HepG2 (cell line): Measurements from ENCODE around the gene PRRC2A. TPM values are rescaled to one million over a fixed set of nuclear protein-coding genes. Genes with fewer than 3 reads are reported as not detected.

Experiments used
- ATAC-seq: fragments of 200-7000 bp; cut with Tn5 transposase; 3 replicates; pipeline ENCODE4 v1.9.1; 2020; ENCODE audit warnings: mild to moderate bottlenecking, moderate library complexity
- BruUV-seq: library from RNA; stranded (reverse); fragments of 400-500 nt; replicated peaks from 2 replicates; lab custom pipeline; 2021; lab: Mats Ljungman, UMichigan
- CTCF ChIA-PET: fragments of 300-600 bp; formaldehyde crosslinking; extraction: SDS; loops from one replicate; lab custom pipeline; 2021; ENCODE audit warnings: low total read pairs, inconsistent platforms, low intra/inter-chr PET ratio; lab: Yijun Ruan, JAX
- POLR2A ChIA-PET: fragments of 350-600 bp; sonication (Branson Sonifier 250); formaldehyde crosslinking; loops from one replicate; lab custom pipeline; 2020; ENCODE audit warnings: antibody characterized with exemption, inconsistent platforms; lab: Yijun Ruan, JAX
- DNase-seq: peaks from one replicate; pipeline ENCODE4 v3.0.0-alpha.2; 2015; ENCODE audit warnings: low spot score
- FAIRE-seq: peaks from 3 replicates; lab custom pipeline; 2011; peaks lifted over from hg19 to GRCh38; lab: Jason Lieb, UNC
- H2AFZ ChIP-seq: one replicate; pipeline ENCODE4 v1.6.1; 2011; ENCODE audit warnings: low read length, inconsistent platforms
- H3K27ac ChIP-seq: fragments of 300-600 bp; 3 replicates; pipeline ENCODE4 v1.8.0; 2011; ENCODE audit warnings: mixed run types, mild to moderate bottlenecking, mixed read lengths, low read length, inconsistent platforms; ENCODE audit not compliant: insufficient read depth; ENCODE audit errors: extremely low read length
- H3K27me3 ChIP-seq, 2 experiments: fragments of 200-600 bp in 1 of 2; 2 replicates in 1 of 2; 3 replicates in 1 of 2; pipeline versions ENCODE4 v1.6.0 to v1.8.0; 2011; ENCODE audit warnings: low read length in 2 of 2, mild to moderate bottlenecking in 2 of 2, moderate library complexity in 2 of 2, inconsistent platforms in 1 of 2; ENCODE audit not compliant: insufficient read depth in 2 of 2, control insufficient read depth in 1 of 2
- H3K36me3 ChIP-seq, 2 experiments: fragments of 200-600 bp in 1 of 2; replicated peaks in 1 of 2; 2 replicates in 1 of 2; 3 replicates in 1 of 2; pipeline versions ENCODE4 v1.5.1 to v1.8.0; 2011; ENCODE audit warnings: low read length in 2 of 2, inconsistent platforms in 1 of 2; ENCODE audit not compliant: insufficient read depth in 2 of 2, control insufficient read depth in 1 of 2
- H3K4me1 ChIP-seq: 2 replicates; pipeline ENCODE4 v1.5.1; 2012; ENCODE audit warnings: low read length, inconsistent platforms; ENCODE audit not compliant: insufficient read depth
- H3K4me2 ChIP-seq: 2 replicates; pipeline ENCODE4 v1.6.0; 2011; ENCODE audit warnings: low read depth, low read length, inconsistent platforms
- H3K4me3 ChIP-seq, 3 experiments: fragments of 200-600 bp in 1 of 3; sonication (generic), shearing (Covaris generic) in 1 of 3; replicated peaks in 1 of 3; 2 replicates each; pipeline ENCODE4 v1.5.1; 2011 to 2016; ENCODE audit warnings: low read length in 3 of 3, inconsistent platforms in 2 of 3, low read depth in 2 of 3, mild to moderate bottlenecking in 2 of 3, control low read depth in 1 of 3, mixed read lengths in 1 of 3; ENCODE audit not compliant: insufficient read depth in 1 of 3
- H3K79me2 ChIP-seq: one replicate; pipeline ENCODE4 v1.6.1; 2011; ENCODE audit warnings: low read length, inconsistent platforms; ENCODE audit not compliant: insufficient read depth
- H3K9ac ChIP-seq: 2 replicates; pipeline ENCODE4 v1.6.0; 2011; ENCODE audit warnings: mild to moderate bottlenecking, low read depth, low read length, inconsistent platforms; ENCODE audit not compliant: insufficient read depth
- H3K9me3 ChIP-seq: 2 replicates; pipeline ENCODE4 v1.5.1; 2012; ENCODE audit warnings: mild to moderate bottlenecking, low read length
- H4K20me1 ChIP-seq: 2 replicates; pipeline ENCODE4 v1.6.0; 2011; ENCODE audit warnings: inconsistent platforms, mild to moderate bottlenecking, low read length, moderate library complexity; ENCODE audit not compliant: insufficient read depth
- ARNTL ChIP-seq: sonication (generic); formaldehyde crosslinking; IDR thresholded peaks from 2 replicates; pipeline ENCODE4 v1.4.0; 2020; ENCODE audit warnings: mild to moderate bottlenecking, missing genetic modification reagents
- BRD4 ChIP-seq: sonication (generic); formaldehyde crosslinking; IDR thresholded peaks from 2 replicates; pipeline ENCODE4 v1.4.0; 2020; ENCODE audit warnings: missing genetic modification reagents
- ELK4 ChIP-seq: sonication (generic); formaldehyde crosslinking; IDR thresholded peaks from 2 replicates; pipeline ENCODE4 v1.9.0; 2021; ENCODE audit warnings: missing genetic modification reagents, borderline replicate concordance
- GZF1 ChIP-seq: sonication (generic); formaldehyde crosslinking; IDR thresholded peaks from 2 replicates; pipeline ENCODE4 v1.5.1; 2020; ENCODE audit warnings: mild to moderate bottlenecking, missing genetic modification reagents
- IKZF5 ChIP-seq: IDR thresholded peaks from 2 replicates; pipeline ENCODE4 v1.6.1; 2018; ENCODE audit warnings: missing genetic modification reagents, mild to moderate bottlenecking, missing compliant biosample characterization
- KLF15 ChIP-seq: sonication (generic); formaldehyde crosslinking; IDR thresholded peaks from 2 replicates; pipeline ENCODE4 v1.8.1; 2023; ENCODE audit warnings: borderline replicate concordance, mild to moderate bottlenecking, inconsistent platforms, missing genetic modification reagents, mixed read lengths
- KLF6 ChIP-seq: IDR thresholded peaks from 2 replicates; pipeline ENCODE4 v1.8.0; 2016; ENCODE audit warnings: missing biosample characterization, missing genetic modification reagents
- MXI1 ChIP-seq: IDR thresholded peaks from 3 replicates; pipeline ENCODE4 v1.6.1; 2012; ENCODE audit warnings: low read depth, low read length, inconsistent platforms, borderline replicate concordance
- PITX1 ChIP-seq: sonication (generic); formaldehyde crosslinking; IDR thresholded peaks from 2 replicates; pipeline ENCODE4 v1.5.1; 2020; ENCODE audit warnings: mild to moderate bottlenecking, missing genetic modification reagents
- SPEN ChIP-seq: sonication (generic); formaldehyde crosslinking; IDR thresholded peaks from 2 replicates; pipeline ENCODE4 v1.5.1; 2020; ENCODE audit warnings: low read depth, mild to moderate bottlenecking, missing genetic modification reagents
- SSRP1 ChIP-seq: IDR thresholded peaks from 2 replicates; pipeline ENCODE4 v1.6.1; 2016; ENCODE audit warnings: control low read depth
- YEATS2 ChIP-seq: sonication (generic); formaldehyde crosslinking; IDR thresholded peaks from 2 replicates; pipeline ENCODE4 v1.4.0; 2020; ENCODE audit warnings: missing genetic modification reagents, borderline replicate concordance
- ZBTB25 ChIP-seq: IDR thresholded peaks from 2 replicates; pipeline ENCODE4 v1.6.1; 2018; ENCODE audit warnings: missing genetic modification reagents
- ZBTB3 ChIP-seq: sonication (generic); formaldehyde crosslinking; IDR thresholded peaks from 2 replicates; pipeline ENCODE4 v1.4.0; 2020; ENCODE audit warnings: low read depth, mild to moderate bottlenecking, moderate library complexity, missing genetic modification reagents, borderline replicate concordance
- ZNF263 ChIP-seq: sonication (generic); formaldehyde crosslinking; IDR thresholded peaks from 2 replicates; pipeline ENCODE4 v1.4.0; 2020; ENCODE audit warnings: missing genetic modification reagents
- ZNF44 ChIP-seq: sonication (generic); formaldehyde crosslinking; IDR thresholded peaks from 2 replicates; pipeline ENCODE4 v1.5.1; 2020; ENCODE audit warnings: mild to moderate bottlenecking, missing genetic modification reagents
- ZNF556 ChIP-seq: sonication (generic); formaldehyde crosslinking; IDR thresholded peaks from 2 replicates; pipeline ENCODE4 v1.4.0; 2020; ENCODE audit warnings: mild to moderate bottlenecking, missing genetic modification reagents, borderline replicate concordance
- ZNF557 ChIP-seq: sonication (generic); formaldehyde crosslinking; IDR thresholded peaks from 2 replicates; pipeline ENCODE4 v1.4.0; 2020; ENCODE audit warnings: missing genetic modification reagents
- ZNF672 ChIP-seq: sonication (generic); formaldehyde crosslinking; IDR thresholded peaks from 2 replicates; pipeline ENCODE4 v1.8.1; 2022; ENCODE audit warnings: missing genetic modification reagents
- ZSCAN20 ChIP-seq: sonication (generic); formaldehyde crosslinking; IDR thresholded peaks from 2 replicates; pipeline ENCODE4 v1.4.0; 2020; ENCODE audit warnings: missing genetic modification reagents, mild to moderate bottlenecking, borderline replicate concordance
- ZSCAN9 ChIP-seq: IDR thresholded peaks from 2 replicates; pipeline ENCODE4 v1.6.1; 2016; ENCODE audit warnings: borderline replicate concordance
- WGBS: methylation state at CpG from one replicate; pipeline ENCODE4 v1.1.6; 2017; ENCODE audit warnings: low lambda C conversion rate; 5-methylcytosine and 5-hydroxymethylcytosine counted together
- in situ Hi-C: cut with HindIII; loops from 2 replicates; pipeline ENCODE4 v1.10.0; 2017; ENCODE audit warnings: low pct_unique_long_range_greater_than_20kb; ENCODE audit not compliant: extremely low pct_ligation_motif_present
- intact Hi-C: fragments of 100-400 bp; cut with micrococcal nuclease; formaldehyde crosslinking; loops from one replicate; pipeline ENCODE4 v1.10.0; 2022; ENCODE audit not compliant: unreplicated experiment
- polyA plus RNA-seq, 8 experiments: library from polyadenylated mRNA; depleted of rRNA in 3 of 8; stranded (reverse) in 7 of 8; unstranded in 1 of 8; fragments of >200 nt; fragmentation: Illumina TruSeq in 4 of 8; extraction: Trizol in 4 of 8; gene quantifications; 2 replicates each; pipeline versions ENCODE4 v1.2.1 to v1.2.3, GENCODE V29; 2011 to 2016; ENCODE audit warnings: low read depth in 4 of 8, missing spikeins in 1 of 8, mixed read lengths in 1 of 8; ENCODE audit not compliant: insufficient read depth in 1 of 8
- total RNA-seq, 5 experiments: library from RNA; depleted of rRNA; stranded (reverse); fragments of >200 nt; fragmentation: Illumina TruSeq; extraction: Trizol; gene quantifications; 2 replicates each; pipeline ENCODE4 v1.2.3, GENCODE V29; 2016; ENCODE audit warnings: low read depth in 1 of 5
- TF ChIP-seq, protein P1 (sequence below): sonication (generic); formaldehyde crosslinking; IDR thresholded peaks from 2 replicates; pipeline ENCODE4 v1.8.1; 2023; ENCODE audit warnings: missing genetic modification reagents, mild to moderate bottlenecking, borderline replicate concordance

The PRRC2A gene
- total and polyA plus RNA-seq, 2 of the 13 experiments (the other 11 are each of a cell fraction or from before 2014, with no cell fraction given): 38.9 to 47.4 TPM

GRCh38 chr6:31581434-31582229 is 38.9 kb upstream of the PRRC2A start:
- in situ Hi-C loops (no loop called here), intact Hi-C loops (loop anchor here (1.0 to 5.0 kb wide), 3 partner anchors 17 to 34 kb away; partner anchors contain the start of genes ATP6V1G2 and NFKBIL1)
- H3K27me3 ChIP-seq: peaks cover 8 to 64% of the 10 kb centered on the region in 2 experiments; a peak in 4 of 5 replicates
- POLR2A ChIA-PET: interaction anchor here (1.2 to 2.8 kb wide), 3 partner anchors 17 to 52 kb away, joined by 3 to 15 read pairs (median 8); partner anchors contain the start of gene DDX39B
- peaks cover 25% of the 10 kb centered on the region for H3K4me1 ChIP-seq
- ATAC-seq: peak; percentile 26
- CTCF ChIA-PET: interaction anchor here (1.1 to 3.2 kb wide), 5 partner anchors 15 to 1215 kb away, joined by 3 to 35 read pairs (median 5); partner anchors contain the start of gene NFKBIL1
- no peaks in the 10 kb centered on the region for H3K36me3 ChIP-seq
- 7% methylated on average over 21 of the region's 21 CpGs for WGBS
- no peaks in the 10 kb centered on the region for H3K9me3 ChIP-seq
- H3K4me2 ChIP-seq: peak overlapping the region; percentile 99
- FAIRE-seq: no peak
- H3K4me3 ChIP-seq: peak overlapping the region; percentile 67 to 88 (median 78)
- H4K20me1 ChIP-seq: no peaks in the 10 kb centered on the region
- no peak overlapping the region for H3K27ac ChIP-seq
- no peak for DNase-seq
- peak overlapping the region; percentile 65 for H3K9ac ChIP-seq
- peak overlapping the region; percentile 64 for H2AFZ ChIP-seq
- H3K79me2 ChIP-seq: no peaks in the 10 kb centered on the region
- BruUV-seq: no TSS peak
- TF ChIP-seq ELK4 (CRISPR knock-in tag): no peak
- no peak for TF ChIP-seq ZNF556
- TF ChIP-seq ZSCAN9 (CRISPR knock-in tag): no peak
- TF ChIP-seq ZNF672 (CRISPR knock-in tag): no peak
- TF ChIP-seq SSRP1: no peak
- TF ChIP-seq ZNF263 (CRISPR knock-in tag): no peak
- no peak for TF ChIP-seq BRD4
- TF ChIP-seq IKZF5: 0 out of 2 replicates have a peak, but pooled peaks have one; percentile 5
- no peak for TF ChIP-seq KLF6 (CRISPR knock-in tag)
- no peak for TF ChIP-seq ZNF557 (CRISPR knock-in tag)
- peak; percentile 17; the same call in 1 of the 2 replicates for TF ChIP-seq ZSCAN20 (CRISPR knock-in tag)
- TF ChIP-seq YEATS2 (CRISPR knock-in tag): 0 out of 2 replicates have a peak, but pooled peaks have one; percentile 7
- TF ChIP-seq MXI1: no peak
- no peak for TF ChIP-seq SPEN (CRISPR knock-in tag)
- peak; percentile 55; the same call in 1 of the 2 replicates for TF ChIP-seq ARNTL (CRISPR knock-in tag)
- no peak for TF ChIP-seq GZF1 (CRISPR knock-in tag)
- TF ChIP-seq, protein P1, sequence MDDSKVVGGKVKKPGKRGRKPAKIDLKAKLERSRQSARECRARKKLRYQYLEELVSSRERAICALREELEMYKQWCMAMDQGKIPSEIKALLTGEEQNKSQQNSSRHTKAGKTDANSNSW: no peak
- TF ChIP-seq KLF15 (CRISPR knock-in tag): no peak
- TF ChIP-seq PITX1 (CRISPR knock-in tag): peak; percentile 6; the same call in 1 of the 2 replicates
- no peak for TF ChIP-seq ZNF44
- TF ChIP-seq ZBTB25 (CRISPR knock-in tag): no peak
- TF ChIP-seq ZBTB3: no peak
